Measurements from ENCODE around the gene CLCN7.

GRCh38 chr16:1495211-1495888, 20.5 kb upstream of the CLCN7 start:
- TF ChIP-seq YY1 (IDR thresholded peaks at IDR 0.05; ENCODE audit: low read depth) (no peak), TAF1 (IDR thresholded peaks at IDR 0.05; ENCODE audit: low read depth) (no peak), REST (IDR thresholded peaks at IDR 0.05; ENCODE audit: low read depth) (no peak)

Data from Ishikawa (cell line).